Measurements from ENCODE around the gene RER1.

- TF ChIP-seq YY1 (IDR thresholded peaks at IDR 0.05; ENCODE audit: insufficient read depth, insufficient read length) (no peak), ZNF274 (IDR thresholded peaks at IDR 0.05; ENCODE audit: low read depth, low read length) (no peak), SUZ12 (IDR thresholded peaks at IDR 0.05; ENCODE audit: extremely low read depth, insufficient read depth, insufficient read length) (no peak)
These were observed 38.3 kb downstream of the RER1 start for GRCh38 chr1:2429780-2430591.

All from NT2/D1 (cell line).